PC-9 (cell line): ENCODE data around the gene COMMD4. TPM values are rescaled to one million over a fixed set of nuclear protein-coding genes. Genes with fewer than 3 reads are reported as not detected.
"Not testable (repeated sequence)": the region's sequence is repeated elsewhere in the genome, so short reads cannot be mapped to it uniquely, and the experiment has no call there.

ENCODE experiments used
- BruUV-seq: library from RNA; stranded (reverse); fragments of 400-500 nt; replicated peaks from 2 replicates; lab custom pipeline; 2021; lab: Mats Ljungman, UMichigan
- CTCF ChIA-PET: fragments of 300-600 bp; sonication (Branson Sonifier 250); formaldehyde crosslinking; loops from one replicate; lab custom pipeline; 2022; ENCODE audit warnings: antibody characterized with exemption; lab: Charles Lee
- POLR2A ChIA-PET: fragments of 300-600 bp; sonication (Branson Sonifier 250); formaldehyde crosslinking; loops from one replicate; lab custom pipeline; 2022; ENCODE audit warnings: antibody characterized with exemption; ENCODE audit not compliant: unreplicated experiment; lab: Charles Lee
- DNase-seq, 2 experiments: peaks; one replicate each; pipeline versions ENCODE4 v3.0.0 to v3.0.0-alpha.2; 2015 to 2022; ENCODE audit warnings: mixed read lengths in 1 of 2
- H2AFZ ChIP-seq: fragments of 200-600 bp; sonication (generic); 2 replicates; pipeline ENCODE4 v1.8.1; 2017; ENCODE audit warnings: antibody characterized with exemption
- H3F3A ChIP-seq: fragments of 200-600 bp; sonication (generic); 2 replicates; pipeline ENCODE4 v1.8.1; 2017; ENCODE audit warnings: antibody characterized with exemption, mild to moderate bottlenecking, low read depth; ENCODE audit not compliant: insufficient read depth
- H3K27ac ChIP-seq: fragments of 200-600 bp; sonication (generic); 2 replicates; pipeline ENCODE4 v1.6.1; 2016; ENCODE audit warnings: mixed run types
- H3K27me3 ChIP-seq: fragments of 200-600 bp; sonication (generic); 2 replicates; pipeline ENCODE4 v1.6.1; 2016; ENCODE audit warnings: low read depth, mixed run types; ENCODE audit not compliant: insufficient read depth
- H3K36me3 ChIP-seq: fragments of 200-600 bp; sonication (generic); 2 replicates; pipeline ENCODE4 v1.6.1; 2016; ENCODE audit warnings: low read depth, mixed run types
- H3K4me1 ChIP-seq: fragments of 200-600 bp; sonication (generic); replicated peaks from 2 replicates; pipeline ENCODE4 v1.6.1; 2016; ENCODE audit warnings: mixed run types; ENCODE audit not compliant: insufficient read depth
- H3K4me2 ChIP-seq: fragments of 200-600 bp; sonication (generic); 2 replicates; pipeline ENCODE4 v1.6.1; 2017; ENCODE audit warnings: mixed run types
- H3K4me3 ChIP-seq: fragments of 200-600 bp; sonication (generic); 2 replicates; pipeline ENCODE4 v1.6.1; 2016; ENCODE audit warnings: mixed run types
- H3K79me2 ChIP-seq: fragments of 200-600 bp; sonication (generic); 2 replicates; pipeline ENCODE4 v1.6.1; 2017; ENCODE audit warnings: low read depth, mixed run types
- H3K9me2 ChIP-seq: fragments of 200-600 bp; sonication (generic); 2 replicates; pipeline ENCODE4 v1.8.1; 2017; ENCODE audit warnings: mild to moderate bottlenecking; ENCODE audit not compliant: insufficient read depth
- H3K9me3 ChIP-seq: fragments of 200-600 bp; sonication (generic); 2 replicates; pipeline ENCODE4 v1.8.1; 2016; ENCODE audit warnings: low read depth; ENCODE audit not compliant: insufficient read depth
- H4K20me1 ChIP-seq: fragments of 200-600 bp; sonication (generic); 2 replicates; pipeline ENCODE4 v1.8.1; 2017; ENCODE audit not compliant: insufficient read depth
- CTCF ChIP-seq: fragments of 200-600 bp; sonication (generic); conservative IDR thresholded peaks from 2 replicates; pipeline ENCODE4 v1.6.1; 2017; ENCODE audit warnings: mixed run types, antibody characterized with exemption, mild to moderate bottlenecking, moderate library complexity
- EZH2 ChIP-seq: fragments of 200-600 bp; sonication (generic); IDR thresholded peaks from 2 replicates; pipeline ENCODE4 v1.8.0; 2017; ENCODE audit warnings: antibody characterized with exemption, low read depth
- intact Hi-C: fragments of 100-400 bp; cut with micrococcal nuclease; formaldehyde crosslinking; loops from one replicate; pipeline ENCODE4 v1.10.0; 2022; ENCODE audit not compliant: unreplicated experiment
- total RNA-seq: library from RNA; stranded (reverse); gene quantifications from 2 replicates; pipeline ENCODE4 v1.2.3, GENCODE V29; 2021

Gene COMMD4
- total RNA-seq, 1 experiment from 2014 or later: 132 TPM

- POLR2A ChIA-PET: interaction anchor here (0.5 to 0.7 kb wide), 3 partner anchors 104 to 357 kb away, joined by 3 to 5 read pairs (median 3); no protein-coding TSS in a partner anchor
- no peak overlapping the region; the same call in 1 of the 2 replicates for H3K4me3 ChIP-seq
Measured at GRCh38 chr15:75307778-75308390, 28.0 kb upstream of the COMMD4 start.

DNA sequence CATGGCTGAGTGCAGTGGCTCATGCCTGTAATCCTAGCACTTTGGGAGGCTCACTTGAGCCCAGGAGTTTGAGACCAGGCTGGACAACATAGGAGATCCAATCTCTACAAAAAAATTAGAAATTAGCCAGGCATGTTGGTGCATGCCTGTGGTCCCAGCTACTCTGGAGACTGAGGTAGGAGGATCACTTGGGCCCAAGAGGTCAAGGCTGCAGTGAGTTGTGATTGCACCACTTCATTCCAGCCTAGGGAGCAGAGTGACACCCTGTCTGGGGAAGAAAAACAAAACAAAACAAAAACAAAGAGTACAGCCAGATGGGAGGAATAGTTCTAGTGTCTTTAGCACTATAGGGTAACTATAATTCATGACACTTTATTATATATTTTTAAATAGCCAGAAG is 26.2 kb upstream of the COMMD4 start:
- Histone ChIP-seq H3K4me1 (0 out of 2 replicates have a peak, but pooled peaks cover 4% of the 10 kb centered on the region), H3K4me2 (no peak overlapping the region), H3K27me3 (peaks cover 2% of the 10 kb centered on the region), H4K20me1 (no peaks in the 10 kb centered on the region), H2AFZ (no peak overlapping the region), H3K9me2 (no peaks in the 10 kb centered on the region; the same call in 1 of the 2 replicates), H3K79me2 (no peaks in the 10 kb centered on the region), H3K4me3 (no peak overlapping the region), H3K9me3 (no peaks in the 10 kb centered on the region), H3K27ac (no peak overlapping the region), H3K36me3 (no peaks in the 10 kb centered on the region), H3F3A (no peaks in the 10 kb centered on the region)
- ChIA-PET POLR2A (no interaction called here), CTCF (no interaction called here)
- TF ChIP-seq EZH2 (no peak), CTCF (no peak)
- intact Hi-C loops: no loop called here
- DNase-seq: no peak
- BruUV-seq: no TSS peak

More at GRCh38 chr15:75307778-75308390, 28.0 kb upstream of the COMMD4 start:
- Histone ChIP-seq H3K4me1 (0 out of 2 replicates have a peak, but pooled peaks cover 4% of the 10 kb centered on the region), H4K20me1 (no peaks in the 10 kb centered on the region), H3K79me2 (no peaks in the 10 kb centered on the region), H3K9me3 (no peaks in the 10 kb centered on the region), H3K36me3 (no peaks in the 10 kb centered on the region), H3K27ac (no peak overlapping the region), H3F3A (no peaks in the 10 kb centered on the region), H3K9me2 (no peaks in the 10 kb centered on the region; the same call in 1 of the 2 replicates), H2AFZ (no peak overlapping the region), H3K4me2 (peak overlapping the region; percentile 45), H3K27me3 (peaks cover 6% of the 10 kb centered on the region)
- CTCF ChIA-PET: interaction anchor here (0.6 to 1.2 kb wide), 7 partner anchors 60 to 536 kb away, joined by 3 to 4 read pairs (median 4); partner anchors contain the start of gene MAN2C1
- TF ChIP-seq EZH2 (no peak), CTCF (peak; percentile 79)
- intact Hi-C loops: loop anchor here (1.0 kb wide), 1 partner anchor 279 kb away; no protein-coding TSS in a partner anchor
- DNase-seq: peak; percentile 51 to 73
- no TSS peak for BruUV-seq

GRCh38 chr15:75312548-75312947 is 23.3 kb upstream of the COMMD4 start:
- H3K4me3 ChIP-seq, H3K27me3 ChIP-seq, H3K4me2 ChIP-seq, H3K9me3 ChIP-seq, H3K36me3 ChIP-seq, CTCF ChIA-PET, H3K27ac ChIP-seq, H4K20me1 ChIP-seq, H3K79me2 ChIP-seq, H3K9me2 ChIP-seq, H3K4me1 ChIP-seq, BruUV-seq, H3F3A ChIP-seq, intact Hi-C loops, H2AFZ ChIP-seq, POLR2A ChIA-PET, DNase-seq: not testable (repeated sequence)
